GM12801 (cell line): ENCODE results near the gene KIAA0319L.

ENCODE experiments used
- TF ChIP-seq, protein P1 (sequence below): IDR thresholded peaks from one replicate; pipeline ENCODE4 v1.5.1; 2011; ENCODE audit warnings: control low read depth; ENCODE audit not compliant: insufficient read length; ENCODE audit errors: extremely low read depth

Gene KIAA0319L

DNA sequence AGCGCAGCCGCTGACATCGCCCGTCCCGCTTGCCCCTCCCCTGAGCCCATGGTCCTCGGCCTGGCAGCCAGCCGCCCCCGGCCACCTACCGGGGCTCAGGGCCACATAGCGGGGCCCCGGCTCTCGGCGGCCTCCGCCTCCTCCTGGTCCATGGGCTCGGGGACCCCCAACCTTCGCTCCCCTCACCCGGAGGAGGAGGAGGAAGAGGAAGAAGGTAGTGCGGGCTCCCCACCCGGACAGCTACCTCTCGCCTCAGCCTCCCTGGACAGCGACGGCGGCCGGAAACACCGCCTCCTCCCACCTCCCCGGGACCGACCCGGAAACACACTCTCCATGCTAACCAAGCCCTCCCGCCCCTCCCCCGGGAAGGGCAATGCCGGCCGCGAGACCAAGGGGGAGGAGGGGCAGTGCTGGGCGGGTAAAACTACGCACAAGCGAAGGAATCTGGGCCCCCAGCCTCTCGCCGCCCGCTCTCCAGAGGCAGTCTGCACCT is at the start of gene KIAA0319L:
TSS of gene KIAA0319L (minus strand) at position 286 of the 493 bp plus-strand sequence. CDS start 2,912 bp downstream, outside the sequence.
- TF ChIP-seq, protein P1, sequence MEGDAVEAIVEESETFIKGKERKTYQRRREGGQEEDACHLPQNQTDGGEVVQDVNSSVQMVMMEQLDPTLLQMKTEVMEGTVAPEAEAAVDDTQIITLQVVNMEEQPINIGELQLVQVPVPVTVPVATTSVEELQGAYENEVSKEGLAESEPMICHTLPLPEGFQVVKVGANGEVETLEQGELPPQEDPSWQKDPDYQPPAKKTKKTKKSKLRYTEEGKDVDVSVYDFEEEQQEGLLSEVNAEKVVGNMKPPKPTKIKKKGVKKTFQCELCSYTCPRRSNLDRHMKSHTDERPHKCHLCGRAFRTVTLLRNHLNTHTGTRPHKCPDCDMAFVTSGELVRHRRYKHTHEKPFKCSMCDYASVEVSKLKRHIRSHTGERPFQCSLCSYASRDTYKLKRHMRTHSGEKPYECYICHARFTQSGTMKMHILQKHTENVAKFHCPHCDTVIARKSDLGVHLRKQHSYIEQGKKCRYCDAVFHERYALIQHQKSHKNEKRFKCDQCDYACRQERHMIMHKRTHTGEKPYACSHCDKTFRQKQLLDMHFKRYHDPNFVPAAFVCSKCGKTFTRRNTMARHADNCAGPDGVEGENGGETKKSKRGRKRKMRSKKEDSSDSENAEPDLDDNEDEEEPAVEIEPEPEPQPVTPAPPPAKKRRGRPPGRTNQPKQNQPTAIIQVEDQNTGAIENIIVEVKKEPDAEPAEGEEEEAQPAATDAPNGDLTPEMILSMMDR = no peak

DNA sequence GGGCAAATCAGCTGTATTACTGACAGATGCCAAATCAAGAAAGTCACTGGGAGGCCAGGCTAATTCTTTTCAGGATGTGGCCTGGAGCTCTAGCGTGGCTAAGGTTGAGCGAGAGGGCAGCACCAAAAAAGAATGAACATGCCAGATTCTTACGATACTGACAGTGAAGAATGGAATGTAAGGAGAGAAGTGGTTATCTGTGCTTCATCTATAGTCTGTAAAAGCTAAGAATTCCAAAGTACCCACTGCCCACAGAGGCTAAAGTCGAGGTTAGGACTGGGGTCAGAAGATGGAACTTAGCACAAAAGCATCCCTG is 48.6 kb upstream of the KIAA0319L start:
- TF ChIP-seq, protein P1 = no peak

DNA sequence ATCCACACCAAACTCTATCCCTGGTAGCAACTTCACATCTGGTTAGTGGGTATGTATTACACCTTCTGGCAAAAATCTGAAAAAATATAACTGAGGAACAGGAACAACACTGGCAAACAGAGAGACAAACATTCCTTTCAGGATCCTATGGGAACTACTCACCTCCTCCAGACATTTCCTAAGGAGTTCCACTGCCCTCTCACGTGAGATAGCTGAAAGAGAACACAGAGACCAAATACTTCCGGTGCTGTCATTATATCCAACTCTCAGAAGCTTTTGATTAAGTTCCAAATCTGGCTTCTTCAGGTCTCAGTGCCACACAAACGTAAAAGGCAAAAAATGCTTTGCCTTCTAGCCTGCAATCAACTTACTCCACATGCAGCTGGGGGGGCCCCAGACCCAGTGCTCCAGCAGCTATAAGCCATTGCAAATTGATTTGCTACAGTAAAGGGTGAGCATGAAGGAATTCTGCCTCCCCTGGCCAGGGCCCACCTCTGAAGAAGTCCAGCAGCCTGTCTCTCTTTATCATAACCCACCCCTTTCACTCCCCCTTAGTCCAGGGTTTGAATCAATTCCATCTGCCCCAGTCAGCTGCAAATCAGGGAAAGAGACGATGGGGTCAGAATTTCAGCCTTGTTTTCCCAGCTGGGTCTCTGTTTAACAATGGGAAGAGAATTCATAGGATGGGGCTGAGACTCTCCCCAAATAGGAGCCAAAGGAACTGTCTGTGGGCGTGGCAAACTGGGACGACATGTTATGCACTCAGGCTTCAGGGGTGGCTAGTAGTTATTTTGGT is 48.1 kb upstream of the KIAA0319L start:
- TF ChIP-seq, protein P1 = no peak

DNA sequence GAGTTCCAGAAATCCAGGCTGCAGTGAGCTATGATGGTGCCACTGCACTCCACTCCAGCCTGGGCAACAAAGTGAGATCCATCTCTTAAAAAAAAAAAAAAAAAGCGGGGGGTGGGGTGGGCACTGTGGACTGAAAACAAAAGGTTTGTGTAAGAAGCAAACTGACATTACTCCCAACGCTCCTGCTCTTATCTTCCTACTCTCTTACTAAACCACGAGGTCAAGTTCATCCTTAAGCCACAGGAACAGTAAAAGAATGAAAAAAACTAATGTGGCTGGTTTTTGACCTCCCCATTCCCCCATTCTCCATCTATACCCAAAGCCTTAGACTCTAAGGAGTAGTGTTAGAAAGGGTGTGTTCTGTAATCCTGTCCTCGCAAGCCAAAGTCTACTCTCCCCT is 46.7 kb upstream of the KIAA0319L start:
- TF ChIP-seq, protein P1 = no peak

DNA sequence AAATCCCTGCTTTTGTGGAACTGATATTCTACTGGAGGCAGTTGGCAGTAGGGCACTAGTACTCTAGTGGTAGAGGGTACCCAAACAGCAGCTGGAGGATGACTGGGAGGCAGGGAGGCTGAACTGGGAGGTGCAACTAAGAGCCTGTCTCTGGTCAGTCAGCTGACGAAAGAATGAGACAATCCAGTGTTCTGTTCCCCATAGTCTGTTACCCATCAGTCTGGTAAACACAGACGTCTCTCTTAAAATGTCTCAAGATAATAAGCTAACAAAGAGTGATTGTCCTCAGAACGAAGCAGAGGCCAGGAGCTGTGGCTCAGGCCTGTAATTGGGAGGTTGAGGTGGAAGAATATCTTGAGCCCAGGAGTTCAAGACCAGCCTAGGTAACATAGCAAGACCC is 46.3 kb upstream of the KIAA0319L start:
- TF ChIP-seq, protein P1 = no peak

DNA sequence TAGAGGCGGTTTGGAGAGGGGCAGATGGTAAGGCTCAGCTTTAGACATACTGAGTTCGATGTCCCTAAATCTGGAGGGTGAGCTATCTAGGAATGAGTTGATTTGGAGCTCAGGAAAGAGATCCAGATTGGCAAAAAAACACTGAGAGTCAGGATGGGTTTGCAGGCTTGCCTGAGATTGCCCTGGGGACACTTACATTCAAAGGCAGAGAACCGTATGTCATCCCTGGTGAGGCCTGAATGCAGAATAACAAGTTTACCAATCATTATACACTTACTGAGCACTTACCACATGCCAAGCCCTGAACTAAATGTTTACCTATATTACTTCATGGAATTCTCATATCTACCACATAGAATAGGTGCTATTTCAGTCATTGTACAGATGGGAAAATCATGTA is 43.4 kb upstream of the KIAA0319L start:
- TF ChIP-seq, protein P1 = no peak

DNA sequence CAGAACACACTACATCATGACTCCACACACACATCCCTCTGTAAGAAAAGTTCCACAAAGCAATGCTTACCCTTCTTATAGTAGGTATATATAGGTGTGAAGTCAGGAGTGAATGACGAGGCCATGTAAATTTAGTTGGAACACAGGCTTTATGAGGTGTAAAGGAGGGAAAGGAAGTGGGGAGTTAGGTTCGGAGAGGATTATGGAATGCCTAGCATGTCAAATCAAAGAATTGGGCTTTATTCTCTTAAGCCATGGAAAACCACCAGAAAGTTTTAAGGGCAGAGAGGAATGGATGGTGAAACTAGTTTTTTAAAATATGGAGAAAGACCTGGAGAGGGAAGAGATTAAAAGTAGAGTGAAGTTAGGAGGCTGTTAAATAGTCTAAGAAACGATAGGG is 42.2 kb upstream of the KIAA0319L start:
- TF ChIP-seq, protein P1 = no peak

DNA sequence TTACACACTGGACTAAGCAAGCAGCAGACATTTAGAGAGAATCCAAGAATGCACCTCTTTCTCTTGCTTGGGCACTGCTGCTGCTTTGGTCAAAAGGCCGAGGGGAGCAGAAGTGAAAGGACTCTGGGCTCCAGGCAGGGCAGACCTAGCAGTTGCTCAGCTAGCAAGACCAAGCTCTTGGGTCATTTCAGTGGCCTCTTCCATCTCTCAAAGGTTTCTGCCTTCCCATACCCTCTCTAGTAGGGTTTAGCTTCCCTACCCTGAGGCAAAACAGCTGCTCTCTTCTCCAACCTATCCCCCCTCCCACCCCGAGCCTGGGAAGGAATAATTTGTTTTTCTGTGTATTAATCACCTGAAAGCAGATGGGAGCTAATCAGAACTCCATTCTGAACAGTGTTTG is 41.7 kb upstream of the KIAA0319L start:
- TF ChIP-seq, protein P1 = no peak
